ENCODE results near the gene DSCAML1. TPM values are rescaled to one million over a fixed set of nuclear protein-coding genes. Genes with fewer than 3 reads are reported as not detected.

The DSCAML1 gene
- total RNA-seq (ENCODE audit: low replicate concordance): not detected in 2 replicates

GRCh38 chr11:117796872-117797529 is at the start of gene DSCAML1:
Gene DSCAML1 (minus strand): TSS chr11:117797216. CDS start chr11:117797079, 137 bp downstream.

GRCh38 chr11:117824571-117825537 is 27.8 kb upstream of the DSCAML1 start, which contains the start of gene FXYD2:
Gene FXYD2 (minus strand): TSS chr11:117824744. CDS start chr11:117824678, 66 bp downstream.

Other genes with a start within 250 kb of the DSCAML1 start
- not detected in 2 replicates for gene FXYD2, start 27.5 kb upstream of the DSCAML1 start, total RNA-seq (ENCODE audit: low replicate concordance)
- not detected in 2 replicates for gene FXYD6, start 79.4 kb upstream of the DSCAML1 start, total RNA-seq (ENCODE audit: low replicate concordance)
- not detected in 2 replicates for gene TMPRSS13, start 132.2 kb upstream of the DSCAML1 start, total RNA-seq (ENCODE audit: low replicate concordance)
- gene IL10RA, start 189.2 kb upstream of the DSCAML1 start, total RNA-seq (ENCODE audit: low replicate concordance): 0.08 TPM in 1 of 2 replicates, not detected in the other